Gastrocnemius medialis (tissue), 4 donors: Measurements from ENCODE around the gene GABRB1.

Experiments
- CTCF ChIP-seq, 5 experiments: fragments of 450-650 bp in 3 of 5; fragments of 200-600 bp in 2 of 5; sonication (generic) in 2 of 5; IDR thresholded peaks in 4 of 5; conservative IDR thresholded peaks in 1 of 5; 1 replicate in 4 of 5; 2 replicates in 1 of 5; pipeline ENCODE4 v1.5.1; 2016 to 2019; ENCODE audit warnings: antibody characterized with exemption in 5 of 5, mild to moderate bottlenecking in 3 of 5, moderate library complexity in 3 of 5
- POLR2A ChIP-seq, 2 donors: fragments of 450-650 bp; IDR thresholded peaks; one replicate each; pipeline ENCODE4 v1.6.1; 2017; ENCODE audit warnings: antibody characterized with exemption in 2 of 2, mild to moderate bottlenecking in 2 of 2, moderate library complexity in 2 of 2

- TF ChIP-seq POLR2A (IDR thresholded peaks at IDR 0.05) (no peak), CTCF (IDR thresholded peaks at IDR 0.05 in 4 of 5, conservative IDR thresholded peaks at IDR 0.05 in 1 of 5) (no peak)
Measured at GRCh38 chr4:47104986-47105385, 73.6 kb downstream of the GABRB1 start.
